ENCODE data around the gene MFN1.
A peak's percentile ranks its signal among the peaks of the same experiment; 100 is the strongest.

Gene MFN1

GRCh38 chr3:179347345-179348194 is at the start of gene MFN1 (continued):
- TF ChIP-seq TSHZ1 (tag by site-specific recombination; IDR thresholded peaks at IDR 0.05; ENCODE audit: borderline replicate concordance) (no peak), SCRT2 (tag by site-specific recombination; IDR thresholded peaks at IDR 0.05) (no peak), ZNF830 (tag by site-specific recombination; IDR thresholded peaks at IDR 0.05; ENCODE audit: low read depth) (no peak), ZNF701 (tag by site-specific recombination; IDR thresholded peaks at IDR 0.05) (no peak), RBAK (tag by site-specific recombination; IDR thresholded peaks at IDR 0.05) (no peak), ZNF843 (tag by site-specific recombination; IDR thresholded peaks at IDR 0.05) (no peak), PRDM10 (tag by site-specific recombination; IDR thresholded peaks at IDR 0.05) (peak; percentile 76), YY1 (tag by site-specific recombination; IDR thresholded peaks at IDR 0.05) (peak; percentile 84), ZNF792 (tag by site-specific recombination; IDR thresholded peaks at IDR 0.05) (no peak), ZNF623 (tag by site-specific recombination; IDR thresholded peaks at IDR 0.05) (no peak), ZNF202 (tag by site-specific recombination; IDR thresholded peaks at IDR 0.05; ENCODE audit: borderline replicate concordance) (no peak), SALL2 (tag by site-specific recombination; IDR thresholded peaks at IDR 0.05; ENCODE audit: borderline replicate concordance) (no peak), ZFP41 (tag by site-specific recombination; IDR thresholded peaks at IDR 0.05; ENCODE audit: borderline replicate concordance) (no peak), ZNF433 (tag by site-specific recombination; IDR thresholded peaks at IDR 0.05; ENCODE audit: low read depth) (no peak), ZNF175 (tag by site-specific recombination; IDR thresholded peaks at IDR 0.05) (no peak), ZNF704 (tag by site-specific recombination; IDR thresholded peaks at IDR 0.05) (no peak), ZNF529 (tag by site-specific recombination; IDR thresholded peaks at IDR 0.05; ENCODE audit: insufficient replicate concordance) (no peak), ZNF707 (tag by site-specific recombination; IDR thresholded peaks at IDR 0.05) (peak; percentile 84), REST (tag by site-specific recombination; IDR thresholded peaks at IDR 0.05) (no peak), GLIS1 (tag by site-specific recombination; IDR thresholded peaks at IDR 0.05) (no peak), SETDB1 (IDR thresholded peaks at IDR 0.05; ENCODE audit: insufficient read length, low read length) (no peak), ZNF555 (tag by site-specific recombination; conservative IDR thresholded peaks at IDR 0.05) (no peak), ZNF292 (tag by site-specific recombination; IDR thresholded peaks at IDR 0.05; ENCODE audit: borderline replicate concordance, low read depth) (no peak), GLI2 (tag by site-specific recombination; IDR thresholded peaks at IDR 0.05; ENCODE audit: borderline replicate concordance, low read depth) (no peak), ZNF692 (tag by site-specific recombination; IDR thresholded peaks at IDR 0.05) (no peak)
